Glutamatergic neuron (in vitro differentiated cells): ENCODE data around the gene RDH11. TPM values are rescaled to one million over a fixed set of nuclear protein-coding genes. Genes with fewer than 3 reads are reported as not detected.
A peak's percentile ranks its signal among the peaks of the same experiment; 100 is the strongest.

Experiments
- DNase-seq: peaks from one replicate; pipeline ENCODE4 v3.0.0; 2022
- H3K27ac Mint-ChIP-seq: one replicate; pipeline ENCODE4 v1.8.0; 2020; ENCODE audit warnings: mild to moderate bottlenecking, mixed read lengths, inconsistent platforms; ENCODE audit not compliant: unreplicated experiment
- H3K27me3 Mint-ChIP-seq: one replicate; pipeline ENCODE4 v1.8.0; 2020; ENCODE audit warnings: mild to moderate bottlenecking, moderate library complexity, mixed read lengths, inconsistent platforms; ENCODE audit not compliant: unreplicated experiment
- H3K36me3 Mint-ChIP-seq: one replicate; pipeline ENCODE4 v1.8.0; 2020; ENCODE audit warnings: mild to moderate bottlenecking, mixed read lengths, inconsistent platforms; ENCODE audit not compliant: unreplicated experiment
- H3K4me1 Mint-ChIP-seq: one replicate; pipeline ENCODE4 v1.8.0; 2020; ENCODE audit warnings: mild to moderate bottlenecking, low read depth, mixed read lengths, inconsistent platforms; ENCODE audit not compliant: unreplicated experiment
- H3K4me3 Mint-ChIP-seq: one replicate; pipeline ENCODE4 v1.8.0; 2020; ENCODE audit warnings: mild to moderate bottlenecking, mixed read lengths, inconsistent platforms; ENCODE audit not compliant: unreplicated experiment
- H3K9me3 Mint-ChIP-seq: one replicate; pipeline ENCODE4 v1.8.0; 2020; ENCODE audit warnings: mild to moderate bottlenecking, moderate library complexity, mixed read lengths, inconsistent platforms; ENCODE audit not compliant: unreplicated experiment
- CTCF ChIP-seq: fragments of 200-600 bp; sonication (generic); IDR thresholded peaks from one replicate; pipeline ENCODE4 v1.5.0; 2021; ENCODE audit not compliant: partially characterized antibody, unreplicated experiment
- total RNA-seq: library from RNA; stranded (reverse); fragmentation: NEBNext Ultra II Directional; extraction: Animal tissue kit (Norgen Biotek cat#: 25700); gene quantifications from one replicate; pipeline ENCODE4 v1.2.1, GENCODE V29; 2021; ENCODE audit not compliant: unreplicated experiment

The RDH11 gene
- total RNA-seq, 1 donor from 2014 or later: 94.7 TPM

- Mint-ChIP-seq H3K4me3 (no peak overlapping the region), H3K27me3 (peaks cover 6% of the 10 kb centered on the region), H3K9me3 (peaks cover 2% of the 10 kb centered on the region), H3K4me1 (peaks cover 3% of the 10 kb centered on the region), H3K36me3 (no peaks in the 10 kb centered on the region), H3K27ac (no peak overlapping the region)
- TF ChIP-seq CTCF: no peak
- DNase-seq: no peak
These were observed 16.6 kb downstream of the RDH11 start for GRCh38 chr14:67679006-67679405.

- TF ChIP-seq CTCF: no peak
- no peak for DNase-seq
- Mint-ChIP-seq H3K4me1 (peaks cover 15% of the 10 kb centered on the region), H3K27me3 (peaks cover 6% of the 10 kb centered on the region), H3K36me3 (no peaks in the 10 kb centered on the region), H3K9me3 (peaks cover 7% of the 10 kb centered on the region), H3K4me3 (peak overlapping the region; percentile 94), H3K27ac (peak overlapping the region; percentile 87)
These were observed 20.4 kb downstream of the RDH11 start for GRCh38 chr14:67675219-67675582.

- peak; percentile 84 for DNase-seq
- Mint-ChIP-seq H3K4me1 (peaks cover 15% of the 10 kb centered on the region), H3K27me3 (peaks cover 8% of the 10 kb centered on the region), H3K9me3 (peaks cover 7% of the 10 kb centered on the region), H3K27ac (peak within 1 kb of the TSS; percentile 87), H3K36me3 (no peaks in the 10 kb centered on the region), H3K4me3 (peak within 1 kb of the TSS; percentile 96)
- TF ChIP-seq CTCF: no peak
These were observed 20.9 kb downstream of the RDH11 start, which contains the start of gene VTI1B for GRCh38 chr14:67674480-67675218. TSS of gene VTI1B (minus strand) at chr14:67674632. CDS start at chr14:67674489, 143 bp downstream.

- peaks cover 15% of the 10 kb centered on the region for H3K4me1 Mint-ChIP-seq
These were observed 21.5 kb downstream of the RDH11 start for GRCh38 chr14:67674139-67674479.

More at GRCh38 chr14:67674139-67674479, 21.5 kb downstream of the RDH11 start:
- Mint-ChIP-seq H3K27ac (peak overlapping the region; percentile 79), H3K36me3 (no peaks in the 10 kb centered on the region), H3K27me3 (peaks cover 8% of the 10 kb centered on the region), H3K9me3 (peaks cover 7% of the 10 kb centered on the region), H3K4me3 (peak overlapping the region; percentile 96)
- no peak for TF ChIP-seq CTCF
- DNase-seq: peak; percentile 88
